Measurements from ENCODE around the gene NPC1.

DNA sequence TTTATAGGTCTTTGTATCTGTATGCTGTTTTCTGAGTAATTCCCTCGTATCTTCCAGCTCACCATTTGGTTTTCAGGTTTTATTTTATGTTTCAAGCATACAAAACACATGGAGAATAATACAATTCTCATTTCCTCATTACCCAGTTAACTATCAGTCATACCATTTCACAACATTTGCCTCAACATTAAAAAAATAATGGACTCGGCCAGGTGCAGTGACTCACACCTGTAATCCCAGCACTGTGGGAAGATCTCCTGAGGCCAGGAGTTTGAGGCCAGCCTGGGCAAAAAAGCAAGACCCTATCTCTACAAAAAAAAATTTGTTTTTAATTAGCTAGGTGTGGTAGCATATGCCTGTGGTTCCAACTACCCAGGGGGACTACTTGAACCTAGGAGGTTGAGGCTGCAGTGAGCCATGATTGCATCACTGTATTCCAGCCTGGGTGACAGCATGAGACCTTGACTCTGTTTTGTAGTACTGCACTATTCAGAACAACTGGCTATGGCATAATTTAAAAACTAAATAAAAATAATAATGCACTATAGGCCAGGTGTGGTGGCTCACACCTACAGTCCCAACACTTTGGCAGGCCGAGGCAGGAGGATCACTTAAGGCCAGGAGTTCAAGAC, 20.3 kb downstream of the NPC1 start:
- TF ChIP-seq POLR2AphosphoS5 (IDR thresholded peaks at IDR 0.05; ENCODE audit: low read depth, low read length) = no peak
- TF ChIP-seq, protein P1, sequence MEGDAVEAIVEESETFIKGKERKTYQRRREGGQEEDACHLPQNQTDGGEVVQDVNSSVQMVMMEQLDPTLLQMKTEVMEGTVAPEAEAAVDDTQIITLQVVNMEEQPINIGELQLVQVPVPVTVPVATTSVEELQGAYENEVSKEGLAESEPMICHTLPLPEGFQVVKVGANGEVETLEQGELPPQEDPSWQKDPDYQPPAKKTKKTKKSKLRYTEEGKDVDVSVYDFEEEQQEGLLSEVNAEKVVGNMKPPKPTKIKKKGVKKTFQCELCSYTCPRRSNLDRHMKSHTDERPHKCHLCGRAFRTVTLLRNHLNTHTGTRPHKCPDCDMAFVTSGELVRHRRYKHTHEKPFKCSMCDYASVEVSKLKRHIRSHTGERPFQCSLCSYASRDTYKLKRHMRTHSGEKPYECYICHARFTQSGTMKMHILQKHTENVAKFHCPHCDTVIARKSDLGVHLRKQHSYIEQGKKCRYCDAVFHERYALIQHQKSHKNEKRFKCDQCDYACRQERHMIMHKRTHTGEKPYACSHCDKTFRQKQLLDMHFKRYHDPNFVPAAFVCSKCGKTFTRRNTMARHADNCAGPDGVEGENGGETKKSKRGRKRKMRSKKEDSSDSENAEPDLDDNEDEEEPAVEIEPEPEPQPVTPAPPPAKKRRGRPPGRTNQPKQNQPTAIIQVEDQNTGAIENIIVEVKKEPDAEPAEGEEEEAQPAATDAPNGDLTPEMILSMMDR (IDR thresholded peaks at IDR 0.05) = no peak

All from Panc1 (cell line).